ENCODE results near the gene SERPINA10.

DNA sequence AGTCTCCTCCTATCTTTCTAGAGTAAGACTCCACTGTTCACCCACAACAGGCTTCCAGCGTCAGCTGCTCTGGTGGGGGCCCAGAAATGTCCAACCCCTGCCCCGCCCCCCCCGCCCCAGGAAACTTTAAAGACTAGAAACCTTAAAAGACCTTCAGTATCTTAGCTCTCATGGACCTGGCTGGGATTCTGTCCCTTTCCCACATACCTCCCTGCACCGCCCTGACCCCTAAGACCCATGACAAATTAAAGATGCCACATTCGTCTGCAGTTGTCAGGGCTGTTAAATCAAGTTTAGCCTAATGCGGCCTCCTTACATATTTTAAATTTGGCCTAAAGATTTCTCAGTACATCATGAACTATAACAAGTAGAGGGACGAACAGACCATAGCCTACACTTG, 10.0 kb upstream of the SERPINA10 start:
- TF ChIP-seq, protein P1, sequence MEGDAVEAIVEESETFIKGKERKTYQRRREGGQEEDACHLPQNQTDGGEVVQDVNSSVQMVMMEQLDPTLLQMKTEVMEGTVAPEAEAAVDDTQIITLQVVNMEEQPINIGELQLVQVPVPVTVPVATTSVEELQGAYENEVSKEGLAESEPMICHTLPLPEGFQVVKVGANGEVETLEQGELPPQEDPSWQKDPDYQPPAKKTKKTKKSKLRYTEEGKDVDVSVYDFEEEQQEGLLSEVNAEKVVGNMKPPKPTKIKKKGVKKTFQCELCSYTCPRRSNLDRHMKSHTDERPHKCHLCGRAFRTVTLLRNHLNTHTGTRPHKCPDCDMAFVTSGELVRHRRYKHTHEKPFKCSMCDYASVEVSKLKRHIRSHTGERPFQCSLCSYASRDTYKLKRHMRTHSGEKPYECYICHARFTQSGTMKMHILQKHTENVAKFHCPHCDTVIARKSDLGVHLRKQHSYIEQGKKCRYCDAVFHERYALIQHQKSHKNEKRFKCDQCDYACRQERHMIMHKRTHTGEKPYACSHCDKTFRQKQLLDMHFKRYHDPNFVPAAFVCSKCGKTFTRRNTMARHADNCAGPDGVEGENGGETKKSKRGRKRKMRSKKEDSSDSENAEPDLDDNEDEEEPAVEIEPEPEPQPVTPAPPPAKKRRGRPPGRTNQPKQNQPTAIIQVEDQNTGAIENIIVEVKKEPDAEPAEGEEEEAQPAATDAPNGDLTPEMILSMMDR (IDR thresholded peaks at IDR 0.05; ENCODE audit: borderline replicate concordance, extremely low read depth, low read length, poor library complexity, severe bottlenecking) = no peak
- TF ChIP-seq EZH2 (IDR thresholded peaks at IDR 0.05; ENCODE audit: borderline replicate concordance, low read depth, low read length, severe bottlenecking) = no peak

Data from DND-41 (cell line).